ENCODE results near the gene TAPT1. TPM values are rescaled to one million over a fixed set of nuclear protein-coding genes. Genes with fewer than 3 reads are reported as not detected.
A peak's percentile ranks its signal among the peaks of the same experiment; 100 is the strongest.

The TAPT1 gene
- total and polyA plus RNA-seq, 9 of the 15 experiments (the other 6 are each of a cell fraction or from before 2014, with no cell fraction given) = 1.6 to 36.7 (median 20.7) TPM

DNA sequence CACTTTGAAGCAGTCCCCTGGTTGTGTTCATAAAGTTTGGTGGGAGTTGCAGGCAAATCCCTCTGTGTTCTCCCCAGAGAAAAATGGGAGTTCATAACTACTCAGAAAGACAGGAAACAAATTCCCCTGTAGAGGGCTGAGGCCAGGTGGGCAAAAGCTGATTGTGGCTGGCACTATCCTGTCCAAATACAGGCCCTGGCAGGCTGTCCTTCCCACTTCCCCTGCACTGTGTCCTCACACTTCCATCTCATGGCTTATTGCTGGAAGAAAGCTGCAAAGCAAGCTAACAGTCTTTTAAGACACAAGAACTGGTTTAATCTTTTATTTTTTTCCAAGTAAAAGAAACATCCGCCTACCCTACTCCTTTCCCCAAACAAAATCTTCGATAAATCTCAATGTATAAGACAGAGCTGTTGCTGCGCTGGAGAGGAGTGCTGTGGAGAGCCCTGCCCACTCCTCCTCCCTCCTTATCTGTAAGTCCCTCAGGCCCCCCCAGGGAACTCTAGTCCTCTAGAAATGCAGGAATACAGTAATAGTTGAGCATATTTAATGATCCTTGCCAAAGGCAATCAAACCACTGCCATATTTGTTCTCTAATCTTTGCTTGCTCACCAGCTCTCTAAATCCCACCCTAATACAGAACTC, 14.0 kb downstream of the TAPT1 start:
- Histone ChIP-seq H3K4me1 (replicated peaks in 1 of 2; ENCODE audit: control insufficient read depth in 2 of 2, insufficient read depth in 2 of 2, low read length in 2 of 2) (no peaks in the 10 kb centered on the region; a peak in 1 of 5 replicates), H2AFZ (ENCODE audit: low read depth, low read length) (no peak overlapping the region), H3K79me2 (ENCODE audit: control insufficient read depth, insufficient read depth, low read length) (peaks cover 53% of the 10 kb centered on the region), H3K4me2 (ENCODE audit: insufficient read depth, low read length) (no peak overlapping the region), H3K4me3 (no peak overlapping the region), H3K9ac (ENCODE audit: insufficient read depth in 1 of 2, low read depth in 2 of 2, low read length in 2 of 2) (no peak overlapping the region), H3K9me1 (ENCODE audit: control insufficient read depth, insufficient read depth, low read length) (no peaks in the 10 kb centered on the region), H3K9me3 (replicated peaks; ENCODE audit: control insufficient read depth, insufficient read depth, low read depth, low read length) (no peaks in the 10 kb centered on the region), H4K20me1 (replicated peaks; ENCODE audit: control insufficient read depth, insufficient read depth, low read length) (no peaks in the 10 kb centered on the region; the same call in 1 of the 2 replicates), H3K36me3 (ENCODE audit: control insufficient read depth, insufficient read depth, low read length) (peaks cover 37% of the 10 kb centered on the region), H3K27me3 (ENCODE audit: control insufficient read depth in 2 of 2, insufficient read depth in 2 of 2, low read length in 2 of 2) (no peaks in the 10 kb centered on the region), H3K27ac (ENCODE audit: extremely low read depth, low read depth, low read length) (no peak overlapping the region)
- FAIRE-seq (no peak), DNase-seq (ENCODE audit: extremely low read depth in 1 of 4, low spot score in 3 of 4) (no peak), ATAC-seq (peak; percentile 73)
- CTCF ChIA-PET (ENCODE audit: low intra/inter-chr PET ratio) = no interaction called here
- intact Hi-C loops (cut with micrococcal nuclease) = no loop called here
- no TSS peak for BruUV-seq (replicated peaks)
- 83% methylated on average over 3 of the region's 3 CpGs for WGBS (ENCODE audit: insufficient coverage, low coverage, missing lambda C conversion rate)
- POLR2A ChIA-PET = interaction anchor here (0.6 to 1.4 kb wide), 3 partner anchors 9 to 1584 kb away, joined by 3 to 6 read pairs (median 3); no protein-coding TSS in a partner anchor
- in situ Hi-C loops (cut with MboI) = no loop called here
- TF ChIP-seq BMI1 (IDR thresholded peaks at IDR 0.05; ENCODE audit: low read length) (no peak), HMG20A (CRISPR knock-in tag; conservative IDR thresholded peaks at IDR 0.05) (no peak), ZNF551 (CRISPR knock-in tag; IDR thresholded peaks at IDR 0.05) (no peak), ZNF766 (CRISPR knock-in tag; conservative IDR thresholded peaks at IDR 0.05) (no peak), MTA1 (IDR thresholded peaks at IDR 0.05; ENCODE audit: borderline replicate concordance) (no peak), EZH2 (IDR thresholded peaks at IDR 0.05; ENCODE audit: borderline replicate concordance, low read depth, low read length) (no peak), KAT2B (IDR thresholded peaks at IDR 0.05; ENCODE audit: low read depth, low read length) (no peak), ZNF695 (CRISPR knock-in tag; IDR thresholded peaks at IDR 0.05) (no peak), VEZF1 (CRISPR knock-in tag; IDR thresholded peaks at IDR 0.05) (no peak), E2F5 (CRISPR knock-in tag; IDR thresholded peaks at IDR 0.05) (no peak), TCF7 (IDR thresholded peaks at IDR 0.05; ENCODE audit: borderline replicate concordance) (no peak), TBL1XR1 (IDR thresholded peaks at IDR 0.05; ENCODE audit: low read length in 2 of 2) (no peak), NRF1 (conservative IDR thresholded peaks at IDR 0.05 in 1 of 2, IDR thresholded peaks at IDR 0.05 in 1 of 2) (no peak), ZNF143 (CRISPR knock-in tag; IDR thresholded peaks at IDR 0.05) (no peak), SAFB (IDR thresholded peaks at IDR 0.05; ENCODE audit: borderline replicate concordance, low read depth, low read length) (no peak), NR0B1 (IDR thresholded peaks at IDR 0.05; ENCODE audit: partially characterized antibody) (no peak), POLR3A (IDR thresholded peaks at IDR 0.05; ENCODE audit: borderline replicate concordance, extremely low read depth, insufficient read depth, insufficient read length) (no peak), FUS (optimal IDR thresholded peaks at IDR 0.05; ENCODE audit: low read depth, low read length) (no peak)
- TF ChIP-seq, protein P1, sequence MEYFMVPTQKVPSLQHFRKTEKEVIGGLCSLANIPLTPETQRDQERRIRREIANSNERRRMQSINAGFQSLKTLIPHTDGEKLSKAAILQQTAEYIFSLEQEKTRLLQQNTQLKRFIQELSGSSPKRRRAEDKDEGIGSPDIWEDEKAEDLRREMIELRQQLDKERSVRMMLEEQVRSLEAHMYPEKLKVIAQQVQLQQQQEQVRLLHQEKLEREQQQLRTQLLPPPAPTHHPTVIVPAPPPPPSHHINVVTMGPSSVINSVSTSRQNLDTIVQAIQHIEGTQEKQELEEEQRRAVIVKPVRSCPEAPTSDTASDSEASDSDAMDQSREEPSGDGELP (CRISPR knock-in tag; IDR thresholded peaks at IDR 0.05; ENCODE audit: borderline replicate concordance) = no peak

Data from K562 (cell line).